ENCODE data around the gene ROBO2.

Gene ROBO2, protein sequence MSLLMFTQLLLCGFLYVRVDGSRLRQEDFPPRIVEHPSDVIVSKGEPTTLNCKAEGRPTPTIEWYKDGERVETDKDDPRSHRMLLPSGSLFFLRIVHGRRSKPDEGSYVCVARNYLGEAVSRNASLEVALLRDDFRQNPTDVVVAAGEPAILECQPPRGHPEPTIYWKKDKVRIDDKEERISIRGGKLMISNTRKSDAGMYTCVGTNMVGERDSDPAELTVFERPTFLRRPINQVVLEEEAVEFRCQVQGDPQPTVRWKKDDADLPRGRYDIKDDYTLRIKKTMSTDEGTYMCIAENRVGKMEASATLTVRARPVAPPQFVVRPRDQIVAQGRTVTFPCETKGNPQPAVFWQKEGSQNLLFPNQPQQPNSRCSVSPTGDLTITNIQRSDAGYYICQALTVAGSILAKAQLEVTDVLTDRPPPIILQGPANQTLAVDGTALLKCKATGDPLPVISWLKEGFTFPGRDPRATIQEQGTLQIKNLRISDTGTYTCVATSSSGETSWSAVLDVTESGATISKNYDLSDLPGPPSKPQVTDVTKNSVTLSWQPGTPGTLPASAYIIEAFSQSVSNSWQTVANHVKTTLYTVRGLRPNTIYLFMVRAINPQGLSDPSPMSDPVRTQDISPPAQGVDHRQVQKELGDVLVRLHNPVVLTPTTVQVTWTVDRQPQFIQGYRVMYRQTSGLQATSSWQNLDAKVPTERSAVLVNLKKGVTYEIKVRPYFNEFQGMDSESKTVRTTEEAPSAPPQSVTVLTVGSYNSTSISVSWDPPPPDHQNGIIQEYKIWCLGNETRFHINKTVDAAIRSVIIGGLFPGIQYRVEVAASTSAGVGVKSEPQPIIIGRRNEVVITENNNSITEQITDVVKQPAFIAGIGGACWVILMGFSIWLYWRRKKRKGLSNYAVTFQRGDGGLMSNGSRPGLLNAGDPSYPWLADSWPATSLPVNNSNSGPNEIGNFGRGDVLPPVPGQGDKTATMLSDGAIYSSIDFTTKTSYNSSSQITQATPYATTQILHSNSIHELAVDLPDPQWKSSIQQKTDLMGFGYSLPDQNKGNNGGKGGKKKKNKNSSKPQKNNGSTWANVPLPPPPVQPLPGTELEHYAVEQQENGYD (N-terminal part only)

DNA sequence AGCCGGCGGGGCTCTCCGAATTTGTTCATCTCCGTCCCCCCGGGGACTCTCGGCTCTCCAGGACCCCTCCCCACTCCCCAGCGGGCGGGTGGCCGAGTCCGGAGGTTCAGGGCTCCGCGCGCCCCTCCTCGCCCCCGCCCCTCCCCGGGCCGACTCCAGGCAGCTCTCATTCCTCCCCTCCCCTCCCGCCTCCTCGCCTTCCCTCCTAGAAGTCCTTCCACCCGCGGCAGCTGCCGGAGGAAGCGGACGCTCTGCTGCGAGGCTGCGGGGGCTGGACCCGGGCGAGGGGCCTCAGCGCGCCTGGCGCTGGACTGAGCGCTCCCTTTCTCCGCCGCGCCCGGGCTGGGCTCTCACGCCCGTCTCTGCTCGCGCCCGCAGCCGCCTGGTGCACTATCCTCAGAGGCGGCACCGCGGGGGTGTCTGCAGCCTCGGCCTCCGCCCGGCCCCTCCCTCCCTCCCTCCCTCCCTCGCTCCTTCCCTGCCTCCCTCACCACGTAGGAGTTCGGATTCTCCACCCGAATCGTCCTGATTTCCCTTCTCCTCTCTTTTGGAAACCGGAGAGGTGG lies at the start of gene ROBO2:
Gene ROBO2, plus strand, starts transcription at position 494 of the 566 bp plus-strand sequence. CDS start 687 bp downstream, outside the sequence.
- Histone ChIP-seq H3K4me3 (peak within 1 kb of the TSS; percentile 58), H3K9me3 (0 out of 2 replicates have a peak, but pooled peaks cover 3% of the 10 kb centered on the region), H4K20me1 (no peaks in the 10 kb centered on the region), H3K36me3 (no peaks in the 10 kb centered on the region), H3K27ac (no peak within 1 kb of the TSS), H3K9ac (no peak within 1 kb of the TSS), H3K4me2 (peak within 1 kb of the TSS; percentile 64), H3K27me3 (peaks cover 41% of the 10 kb centered on the region), H3K4me1 (peaks cover 5% of the 10 kb centered on the region; the same call in 1 of the 2 replicates)
- TF ChIP-seq Cebpa-rat (IDR thresholded peaks at IDR 0.05), result no peak

DNA sequence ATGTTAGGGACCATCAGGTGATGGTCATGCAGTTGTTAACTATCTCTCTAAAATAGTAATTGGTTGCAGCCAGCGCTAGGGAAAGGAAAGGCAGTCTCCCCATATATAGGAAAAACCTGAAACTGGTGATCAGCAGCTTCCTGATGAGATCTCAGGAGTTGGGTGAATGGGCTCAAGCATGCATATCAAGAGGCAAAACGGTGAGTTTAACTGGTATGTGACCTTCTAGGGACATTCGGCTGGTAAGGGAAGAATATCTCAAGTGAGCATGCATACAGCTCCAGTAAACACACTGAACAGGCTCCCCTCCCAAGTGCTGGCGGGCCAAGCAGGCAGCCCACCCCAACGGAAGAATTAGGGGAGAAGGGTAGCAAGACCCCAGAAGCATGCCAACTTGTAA lies 49.3 kb upstream of the ROBO2 start:
- Histone ChIP-seq H3K4me3 (no peak overlapping the region), H3K4me1 (no peaks in the 10 kb centered on the region), H4K20me1 (no peaks in the 10 kb centered on the region), H3K9ac (no peak overlapping the region), H3K27ac (no peak overlapping the region), H3K36me3 (no peaks in the 10 kb centered on the region), H3K27me3 (no peaks in the 10 kb centered on the region), H3K4me2 (no peak overlapping the region), H3K9me3 (no peaks in the 10 kb centered on the region)
- no peak for TF ChIP-seq Cebpa-rat (IDR thresholded peaks at IDR 0.05)

DNA sequence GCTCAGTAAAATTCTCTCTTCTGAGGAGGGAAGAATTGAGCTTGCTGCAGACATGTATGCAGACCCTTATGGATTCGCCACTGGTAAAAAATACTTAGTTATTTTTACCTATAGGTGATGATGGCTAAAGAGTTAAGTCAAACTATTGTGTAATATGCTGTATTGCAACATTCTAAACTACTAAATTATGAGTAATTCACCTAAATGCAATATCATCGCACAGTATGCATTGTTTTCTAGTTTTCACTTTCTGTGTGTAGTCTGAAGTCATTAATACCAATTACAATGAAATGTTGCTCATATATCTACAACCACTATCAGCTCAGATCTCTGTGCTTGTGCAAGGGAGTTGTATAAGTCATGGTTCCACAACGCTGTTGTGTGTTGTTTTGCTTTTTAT lies 48.7 kb upstream of the ROBO2 start:
- TF ChIP-seq Cebpa-rat (IDR thresholded peaks at IDR 0.05), result no peak; the same call in 1 of the 2 replicates

DNA sequence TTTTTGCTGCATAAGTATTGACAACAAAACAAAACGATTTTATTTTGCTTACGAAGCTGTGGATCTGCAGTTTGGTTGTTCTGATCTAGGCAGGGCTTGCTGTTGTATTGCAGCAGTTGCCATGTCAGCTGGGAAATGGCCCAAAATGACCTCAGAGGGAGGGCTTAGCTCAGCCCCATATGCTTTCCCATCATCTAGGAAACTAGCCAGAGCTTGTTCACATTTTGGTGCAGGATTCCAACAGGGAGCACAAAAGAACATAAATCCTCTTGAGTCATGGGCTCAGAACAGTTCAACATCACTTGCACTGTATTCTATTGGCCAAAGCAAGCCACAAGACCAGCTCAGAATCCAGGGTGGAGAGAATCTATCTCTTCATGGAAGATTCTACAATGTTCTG lies 42.2 kb upstream of the ROBO2 start:
- no peak for TF ChIP-seq Cebpa-rat (IDR thresholded peaks at IDR 0.05)
- H3K9ac ChIP-seq, result no peak overlapping the region
- H4K20me1 ChIP-seq, result no peaks in the 10 kb centered on the region
- H3K27me3 ChIP-seq, result no peaks in the 10 kb centered on the region
- no peaks in the 10 kb centered on the region for H3K9me3 ChIP-seq
- no peak overlapping the region for H3K27ac ChIP-seq
- H3K4me3 ChIP-seq, result no peak overlapping the region
- no peaks in the 10 kb centered on the region for H3K36me3 ChIP-seq
- H3K4me1 ChIP-seq, result no peaks in the 10 kb centered on the region
- no peak overlapping the region for H3K4me2 ChIP-seq

More for the DNA sequence above, 48.7 kb upstream of the ROBO2 start:
- Histone ChIP-seq H3K27ac (no peak overlapping the region), H3K4me2 (no peak overlapping the region), H3K4me1 (no peaks in the 10 kb centered on the region), H3K9ac (no peak overlapping the region), H4K20me1 (no peaks in the 10 kb centered on the region), H3K4me3 (no peak overlapping the region), H3K9me3 (no peaks in the 10 kb centered on the region), H3K27me3 (no peaks in the 10 kb centered on the region), H3K36me3 (no peaks in the 10 kb centered on the region)

DNA sequence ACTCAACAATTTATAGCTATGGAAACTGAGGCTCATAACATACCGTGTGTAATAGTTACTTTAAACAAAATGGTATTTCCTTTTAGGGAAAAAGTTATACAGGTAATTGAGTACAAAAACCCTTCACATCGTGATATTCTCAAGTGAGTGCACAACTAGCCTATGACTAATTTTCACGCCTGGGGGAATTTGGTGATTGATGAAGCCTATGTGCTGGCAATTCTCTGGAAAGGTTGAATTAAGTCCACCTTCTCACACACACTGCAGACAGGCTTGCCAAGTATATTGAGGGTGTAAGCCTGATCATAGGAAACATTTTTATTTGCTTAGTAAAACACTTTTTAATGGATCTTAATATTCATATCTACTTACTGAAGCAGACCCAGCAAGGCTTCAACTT lies 41.3 kb upstream of the ROBO2 start:
- Histone ChIP-seq H3K27ac (no peak overlapping the region), H3K27me3 (no peaks in the 10 kb centered on the region), H3K4me2 (no peak overlapping the region), H3K36me3 (no peaks in the 10 kb centered on the region), H3K4me3 (no peak overlapping the region), H3K4me1 (no peaks in the 10 kb centered on the region), H4K20me1 (no peaks in the 10 kb centered on the region), H3K9me3 (no peaks in the 10 kb centered on the region), H3K9ac (no peak overlapping the region)
- TF ChIP-seq Cebpa-rat (IDR thresholded peaks at IDR 0.05), result no peak

DNA sequence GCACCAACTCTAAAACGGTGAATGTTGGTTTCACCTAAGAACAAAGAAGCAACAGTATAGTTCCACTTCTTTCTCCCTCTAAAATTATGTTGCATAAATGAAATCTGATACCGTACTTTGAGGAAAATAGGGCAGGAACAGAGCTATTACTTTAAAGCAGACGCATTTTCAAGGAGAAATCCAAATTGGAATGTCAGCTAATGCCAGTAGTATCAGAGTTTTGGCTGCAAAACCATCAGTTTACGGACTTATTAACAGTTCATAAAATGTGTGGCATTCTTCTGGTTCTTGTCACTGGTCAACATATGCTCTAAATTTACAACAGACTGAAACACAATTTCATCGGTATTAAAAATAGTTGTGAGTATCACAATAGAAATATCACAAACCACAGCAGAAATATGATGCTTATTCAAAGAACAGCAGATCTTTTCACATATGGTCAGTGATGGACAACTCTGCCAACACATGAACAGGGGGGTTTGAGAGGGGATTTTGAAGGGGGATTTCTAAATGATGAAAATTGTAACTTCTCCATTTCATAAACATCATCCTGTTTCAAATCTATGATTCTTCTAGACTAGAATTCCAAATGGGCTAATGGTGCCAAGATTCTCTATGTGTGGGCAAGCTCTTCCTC lies 38.7 kb upstream of the ROBO2 start:
- no peaks in the 10 kb centered on the region for H3K4me1 ChIP-seq
- no peak overlapping the region for H3K27ac ChIP-seq
- no peaks in the 10 kb centered on the region for H3K27me3 ChIP-seq
- no peak overlapping the region for H3K4me2 ChIP-seq
- H3K36me3 ChIP-seq, result no peaks in the 10 kb centered on the region
- no peak overlapping the region for H3K9ac ChIP-seq
- TF ChIP-seq Cebpa-rat (IDR thresholded peaks at IDR 0.05), result no peak
- no peak overlapping the region for H3K4me3 ChIP-seq
- H3K9me3 ChIP-seq, result no peaks in the 10 kb centered on the region
- H4K20me1 ChIP-seq, result no peaks in the 10 kb centered on the region

DNA sequence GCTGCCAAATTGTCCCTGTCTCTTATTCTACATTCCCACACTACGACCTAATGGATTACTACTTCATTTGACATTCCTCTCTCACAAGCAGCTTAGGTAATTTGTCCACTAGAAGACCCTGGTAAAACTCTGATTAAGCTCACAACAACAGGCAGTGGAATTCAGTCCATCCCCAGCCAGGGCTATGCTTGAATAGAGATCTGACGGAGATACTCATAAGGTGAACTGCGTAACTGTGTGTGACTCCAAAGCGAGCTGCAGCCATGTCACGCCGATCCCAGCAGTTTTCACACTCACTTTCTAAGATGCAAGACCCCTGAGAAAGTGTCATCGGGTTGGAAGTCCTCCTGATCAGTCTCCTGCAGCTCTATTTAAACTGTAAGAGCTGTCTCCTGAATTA lies 25.7 kb upstream of the ROBO2 start:
- no peak for TF ChIP-seq Cebpa-rat (IDR thresholded peaks at IDR 0.05)
- Histone ChIP-seq H3K4me2 (no peak overlapping the region), H3K9me3 (no peaks in the 10 kb centered on the region)

DNA sequence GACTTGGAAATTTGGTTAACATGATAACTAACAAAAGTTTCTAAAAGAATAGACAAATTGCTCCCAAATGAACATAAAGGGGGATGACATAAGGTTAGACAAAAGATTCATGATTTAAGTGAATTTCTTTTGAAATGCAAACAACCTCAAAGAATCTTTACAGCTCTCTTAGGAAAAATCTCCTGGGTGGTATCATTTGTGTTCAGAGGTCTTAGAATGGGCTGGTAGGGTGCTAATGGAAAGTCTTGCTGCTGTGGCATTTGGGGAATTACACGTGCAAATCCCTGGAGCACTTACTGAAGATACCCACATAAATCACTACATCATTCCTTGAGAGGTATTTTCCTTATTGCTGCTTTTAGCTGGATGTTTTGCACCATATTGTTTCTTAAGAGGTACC lies 14.4 kb upstream of the ROBO2 start:
- Histone ChIP-seq H3K36me3 (no peaks in the 10 kb centered on the region), H3K27me3 (no peaks in the 10 kb centered on the region), H3K9ac (no peak overlapping the region), H3K4me1 (no peaks in the 10 kb centered on the region), H3K9me3 (no peaks in the 10 kb centered on the region), H3K4me3 (no peak overlapping the region), H4K20me1 (no peaks in the 10 kb centered on the region), H3K27ac (no peak overlapping the region), H3K4me2 (no peak overlapping the region)
- TF ChIP-seq Cebpa-rat (IDR thresholded peaks at IDR 0.05), result no peak

More for the DNA sequence above, 25.7 kb upstream of the ROBO2 start:
- H4K20me1 ChIP-seq, result no peaks in the 10 kb centered on the region
- H3K36me3 ChIP-seq, result no peaks in the 10 kb centered on the region
- H3K4me3 ChIP-seq, result no peak overlapping the region
- H3K4me1 ChIP-seq, result no peaks in the 10 kb centered on the region
- H3K27me3 ChIP-seq, result no peaks in the 10 kb centered on the region
- no peak overlapping the region for H3K9ac ChIP-seq
- no peak overlapping the region for H3K27ac ChIP-seq
